Measurements from ENCODE around the gene TDRD9.

GRCh38 chr14:104087505-104087904 lies 159.2 kb downstream of the TDRD9 start:
- TF ChIP-seq CTCF (IDR thresholded peaks at IDR 0.05): no peak
- TF ChIP-seq POLR2A (IDR thresholded peaks at IDR 0.05): no peak
